Measurements from ENCODE around the gene PYGB.

- TF ChIP-seq CTCF (IDR thresholded peaks at IDR 0.05) (no peak), POLR2A (IDR thresholded peaks at IDR 0.05) (no peak)
Observed at GRCh38 chr20:25214819-25215218, 33.1 kb upstream of the PYGB start.

Measured in body of pancreas (tissue), 4 donors.